GM23338 (cell line): ENCODE measurements around the gene MACF1. TPM values are rescaled to one million over a fixed set of nuclear protein-coding genes. Genes with fewer than 3 reads are reported as not detected.

ENCODE experiments used
- ATAC-seq: fragments of 200-7000 bp; cut with Tn5 transposase; 3 replicates; pipeline ENCODE4 v1.9.1; 2020
- DNase-seq: peaks from one replicate; pipeline ENCODE4 v3.0.0-alpha.2; 2015; ENCODE audit warnings: low spot score
- H2AFZ ChIP-seq: fragments of 200-600 bp; sonication (generic); 2 replicates; pipeline ENCODE4 v1.8.0; 2016; ENCODE audit warnings: antibody characterized with exemption, mild to moderate bottlenecking, moderate library complexity
- H3F3A ChIP-seq: fragments of 200-600 bp; sonication (generic); replicated peaks from 2 replicates; pipeline ENCODE4 v1.8.0; 2017; ENCODE audit warnings: antibody characterized with exemption, mixed run types, low read depth
- H3K27ac ChIP-seq: fragments of 200-600 bp; sonication (generic); 2 replicates; pipeline ENCODE4 v1.6.1; 2016; ENCODE audit warnings: low read depth
- H3K27me3 ChIP-seq: fragments of 200-600 bp; sonication (generic); 2 replicates; pipeline ENCODE4 v1.8.0; 2016; ENCODE audit warnings: mild to moderate bottlenecking, mixed run types, moderate library complexity; ENCODE audit not compliant: insufficient read depth
- H3K36me3 ChIP-seq: fragments of 200-600 bp; sonication (generic); 2 replicates; pipeline ENCODE4 v1.8.0; 2016; ENCODE audit warnings: mild to moderate bottlenecking; ENCODE audit not compliant: insufficient read depth
- H3K4me1 ChIP-seq: fragments of 200-600 bp; sonication (generic); 2 replicates; pipeline ENCODE4 v1.8.0; 2016; ENCODE audit warnings: mild to moderate bottlenecking, moderate library complexity; ENCODE audit not compliant: insufficient read depth
- H3K4me2 ChIP-seq: fragments of 200-600 bp; sonication (generic); 2 replicates; pipeline ENCODE4 v1.7.1; 2017; ENCODE audit warnings: mixed run types
- H3K4me3 ChIP-seq: fragments of 200-600 bp; sonication (generic); 2 replicates; pipeline ENCODE4 v1.6.1; 2016; ENCODE audit warnings: mixed run types
- H3K79me2 ChIP-seq: fragments of 200-600 bp; sonication (generic); replicated peaks from 2 replicates; pipeline ENCODE4 v1.8.0; 2017; ENCODE audit warnings: mild to moderate bottlenecking; ENCODE audit not compliant: insufficient read depth
- H3K9me2 ChIP-seq: fragments of 200-600 bp; sonication (generic); 2 replicates; pipeline ENCODE4 v1.8.0; 2017; ENCODE audit not compliant: insufficient read depth
- H4K20me1 ChIP-seq: fragments of 200-600 bp; sonication (generic); replicated peaks from 2 replicates; pipeline ENCODE4 v1.8.0; 2017; ENCODE audit warnings: mild to moderate bottlenecking; ENCODE audit not compliant: insufficient read depth
- H3K27ac Mint-ChIP-seq: 2 replicates; pipeline ENCODE4 v1.8.0; 2020; ENCODE audit warnings: inconsistent platforms, mild to moderate bottlenecking, moderate library complexity, mixed read lengths
- H3K27me3 Mint-ChIP-seq: 3 replicates; pipeline ENCODE4 v1.8.0; 2022; ENCODE audit warnings: low read depth, mild to moderate bottlenecking, moderate library complexity, mixed read lengths, inconsistent platforms; ENCODE audit not compliant: insufficient read depth, poor library complexity
- H3K36me3 Mint-ChIP-seq: 3 replicates; pipeline ENCODE4 v1.8.0; 2021; ENCODE audit warnings: low read depth, mild to moderate bottlenecking, inconsistent platforms, moderate library complexity, mixed read lengths
- H3K4me1 Mint-ChIP-seq: 3 replicates; pipeline ENCODE4 v1.8.0; 2020; ENCODE audit warnings: mild to moderate bottlenecking, inconsistent platforms, mixed read lengths
- H3K4me3 Mint-ChIP-seq: 3 replicates; pipeline ENCODE4 v1.8.0; 2021; ENCODE audit warnings: moderate library complexity, mild to moderate bottlenecking, inconsistent platforms, mixed read lengths
- H3K9me3 Mint-ChIP-seq: 3 replicates; pipeline ENCODE4 v1.8.0; 2020; ENCODE audit warnings: moderate library complexity, mild to moderate bottlenecking, inconsistent platforms, mixed read lengths
- CREB1 ChIP-seq: fragments of 250-450 bp; sonication (Bioruptor Pico); IDR thresholded peaks from 2 replicates; pipeline ENCODE4 v1.5.0; 2020; ENCODE audit warnings: low read depth, mild to moderate bottlenecking, moderate library complexity
- EZH2 ChIP-seq: fragments of 200-600 bp; sonication (generic); IDR thresholded peaks from one replicate; pipeline ENCODE4 v1.8.0; 2017; ENCODE audit warnings: antibody characterized with exemption, mild to moderate bottlenecking, low read depth; ENCODE audit not compliant: unreplicated experiment
- EZH2phosphoT487 ChIP-seq: fragments of 200-600 bp; sonication (generic); IDR thresholded peaks from one replicate; pipeline ENCODE4 v1.8.1; 2018; ENCODE audit warnings: antibody characterized with exemption; ENCODE audit not compliant: unreplicated experiment
- NANOG ChIP-seq: IDR thresholded peaks from 2 replicates; pipeline ENCODE4 v1.6.1; 2016; ENCODE audit warnings: antibody characterized with exemption, borderline replicate concordance
- POLR2AphosphoS5 ChIP-seq: IDR thresholded peaks from 2 replicates; pipeline ENCODE4 v1.6.1; 2016; ENCODE audit warnings: antibody characterized with exemption, low read depth
- REST ChIP-seq: IDR thresholded peaks from one replicate; pipeline ENCODE4 v1.6.1; 2018; ENCODE audit warnings: antibody characterized with exemption; ENCODE audit not compliant: unreplicated experiment
- STAT1 ChIP-seq: IDR thresholded peaks from one replicate; pipeline ENCODE4 v1.6.1; 2016; ENCODE audit warnings: antibody characterized with exemption; ENCODE audit not compliant: unreplicated experiment
- ZNF114 ChIP-seq: fragments of 250-450 bp; sonication (Bioruptor Pico); IDR thresholded peaks from 2 replicates; pipeline ENCODE4 v1.5.0; 2020; ENCODE audit warnings: mild to moderate bottlenecking, moderate library complexity
- ZNF331 ChIP-seq: fragments of 250-450 bp; sonication (Bioruptor Pico); IDR thresholded peaks from 2 replicates; pipeline ENCODE4 v1.5.0; 2020; ENCODE audit warnings: low read depth, mild to moderate bottlenecking, moderate library complexity
- ZNF462 ChIP-seq: fragments of 250-450 bp; sonication (Bioruptor Pico); IDR thresholded peaks from 2 replicates; pipeline ENCODE4 v1.5.0; 2020; ENCODE audit warnings: mild to moderate bottlenecking, moderate library complexity
- polyA plus RNA-seq: library from polyadenylated mRNA; unstranded; fragments of >200 nt; fragmentation: Nextera tagmentation; extraction: Ambion mirVana; gene quantifications from 2 replicates; pipeline ENCODE4 v1.2.1, GENCODE V29; 2016
- total RNA-seq: library from RNA; depleted of rRNA; stranded (reverse); fragments of >200 nt; shearing (Covaris generic); gene quantifications from 2 replicates; pipeline ENCODE4 v1.2.3, GENCODE V29; 2014
- TF ChIP-seq, protein P1 (sequence below): IDR thresholded peaks from 2 replicates; pipeline ENCODE4 v1.6.1; 2016; ENCODE audit warnings: antibody characterized with exemption
- TF ChIP-seq, protein P2 (sequence below), 2 experiments: fragments of 200-600 bp in 1 of 2; sonication (generic) in 1 of 2; conservative IDR thresholded peaks; 2 replicates each; pipeline versions ENCODE4 v1.5.1 to v1.6.1; 2016 to 2017; ENCODE audit warnings: antibody characterized with exemption in 2 of 2, low read depth in 2 of 2, mild to moderate bottlenecking in 2 of 2, moderate library complexity in 1 of 2

The MACF1 gene
- total and polyA plus RNA-seq, 2 experiments from 2014 or later = 104 to 399 TPM

GRCh38 chr1:39391691-39392679, 187.5 kb downstream of the MACF1 start:
- no peaks in the 10 kb centered on the region for H3K9me3 Mint-ChIP-seq
- H3K4me2 ChIP-seq = peak overlapping the region; percentile 67
- H3K36me3 Mint-ChIP-seq = peaks cover 33% of the 10 kb centered on the region
- H3F3A ChIP-seq = peaks cover 8% of the 10 kb centered on the region; the same call in 1 of the 2 replicates
- peaks cover 77% of the 10 kb centered on the region for H3K79me2 ChIP-seq
- peaks cover 35% of the 10 kb centered on the region for H3K4me1 ChIP-seq
- no peak overlapping the region for H3K27ac ChIP-seq
- TF ChIP-seq EZH2 (no peak), CREB1 (CRISPR knock-in tag) (no peak), POLR2AphosphoS5 (no peak), NANOG (no peak), ZNF462 (CRISPR knock-in tag) (no peak), EZH2phosphoT487 (no peak), REST (no peak), ZNF331 (CRISPR knock-in tag) (no peak), STAT1 (no peak), ZNF114 (CRISPR knock-in tag) (no peak)
- TF ChIP-seq, protein P1, sequence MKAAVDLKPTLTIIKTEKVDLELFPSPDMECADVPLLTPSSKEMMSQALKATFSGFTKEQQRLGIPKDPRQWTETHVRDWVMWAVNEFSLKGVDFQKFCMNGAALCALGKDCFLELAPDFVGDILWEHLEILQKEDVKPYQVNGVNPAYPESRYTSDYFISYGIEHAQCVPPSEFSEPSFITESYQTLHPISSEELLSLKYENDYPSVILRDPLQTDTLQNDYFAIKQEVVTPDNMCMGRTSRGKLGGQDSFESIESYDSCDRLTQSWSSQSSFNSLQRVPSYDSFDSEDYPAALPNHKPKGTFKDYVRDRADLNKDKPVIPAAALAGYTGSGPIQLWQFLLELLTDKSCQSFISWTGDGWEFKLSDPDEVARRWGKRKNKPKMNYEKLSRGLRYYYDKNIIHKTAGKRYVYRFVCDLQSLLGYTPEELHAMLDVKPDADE = no peak
- TF ChIP-seq, protein P2, sequence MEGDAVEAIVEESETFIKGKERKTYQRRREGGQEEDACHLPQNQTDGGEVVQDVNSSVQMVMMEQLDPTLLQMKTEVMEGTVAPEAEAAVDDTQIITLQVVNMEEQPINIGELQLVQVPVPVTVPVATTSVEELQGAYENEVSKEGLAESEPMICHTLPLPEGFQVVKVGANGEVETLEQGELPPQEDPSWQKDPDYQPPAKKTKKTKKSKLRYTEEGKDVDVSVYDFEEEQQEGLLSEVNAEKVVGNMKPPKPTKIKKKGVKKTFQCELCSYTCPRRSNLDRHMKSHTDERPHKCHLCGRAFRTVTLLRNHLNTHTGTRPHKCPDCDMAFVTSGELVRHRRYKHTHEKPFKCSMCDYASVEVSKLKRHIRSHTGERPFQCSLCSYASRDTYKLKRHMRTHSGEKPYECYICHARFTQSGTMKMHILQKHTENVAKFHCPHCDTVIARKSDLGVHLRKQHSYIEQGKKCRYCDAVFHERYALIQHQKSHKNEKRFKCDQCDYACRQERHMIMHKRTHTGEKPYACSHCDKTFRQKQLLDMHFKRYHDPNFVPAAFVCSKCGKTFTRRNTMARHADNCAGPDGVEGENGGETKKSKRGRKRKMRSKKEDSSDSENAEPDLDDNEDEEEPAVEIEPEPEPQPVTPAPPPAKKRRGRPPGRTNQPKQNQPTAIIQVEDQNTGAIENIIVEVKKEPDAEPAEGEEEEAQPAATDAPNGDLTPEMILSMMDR (conservative IDR thresholded peaks at IDR 0.05; ENCODE audit: low read depth in 2 of 2) = no peak
- peak overlapping the region; percentile 34 for H3K4me3 Mint-ChIP-seq
- H3K4me3 ChIP-seq = peak overlapping the region; percentile 21; the same call in 1 of the 2 replicates
- no peaks in the 10 kb centered on the region for H3K27me3 ChIP-seq
- peaks cover 30% of the 10 kb centered on the region for H3K36me3 ChIP-seq
- H3K9me2 ChIP-seq = no peaks in the 10 kb centered on the region
- H3K27ac Mint-ChIP-seq = peak overlapping the region; percentile 75
- peak; percentile 47 for ATAC-seq
- peaks cover 5% of the 10 kb centered on the region for H3K27me3 Mint-ChIP-seq
- DNase-seq = peak; percentile 37
- H2AFZ ChIP-seq = no peak overlapping the region
- H3K4me1 Mint-ChIP-seq = peaks cover 44% of the 10 kb centered on the region
- peaks cover 20% of the 10 kb centered on the region for H4K20me1 ChIP-seq
